Activated CD8-positive, alpha-beta memory T cell treated with anti-CD3 and anti-CD28 coated beads for 1 hour (primary cell): Measurements from ENCODE around the gene GNB3.
"Not testable (repeated sequence)": the region's sequence is repeated elsewhere in the genome, so short reads cannot be mapped to it uniquely, and the experiment has no call there.

Experiments used
- DNase-seq, 2 donors: peaks; one replicate each; pipeline ENCODE4 v3.0.0-alpha.2; 2020; ENCODE audit warnings: low read depth in 1 of 2; ENCODE audit errors: extremely low read depth in 1 of 2

GNB3 gene

GRCh38 chr12:6858799-6859198, 18.1 kb downstream of the GNB3 start:
- DNase-seq: no peak

DNA sequence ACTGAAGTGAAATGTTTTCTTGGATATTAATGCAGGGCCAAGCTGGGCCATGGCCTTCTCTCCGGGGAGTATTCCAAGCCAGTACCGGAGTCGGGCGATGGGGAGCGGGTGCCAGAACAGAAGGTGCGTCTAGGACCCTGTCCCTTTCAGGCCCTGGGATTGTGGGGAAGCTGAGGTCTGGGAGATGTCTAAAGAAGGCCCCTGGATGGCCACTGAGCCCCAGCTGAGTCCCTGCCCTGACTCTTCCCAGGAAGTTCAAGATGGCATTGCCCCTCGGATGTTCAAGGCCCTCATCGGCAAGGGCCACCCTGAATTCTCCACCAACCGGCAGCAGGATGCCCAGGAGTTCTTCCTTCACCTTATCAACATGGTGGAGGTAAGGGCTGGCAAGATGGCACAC, 19.4 kb downstream of the GNB3 start:
- DNase-seq: no peak

DNA sequence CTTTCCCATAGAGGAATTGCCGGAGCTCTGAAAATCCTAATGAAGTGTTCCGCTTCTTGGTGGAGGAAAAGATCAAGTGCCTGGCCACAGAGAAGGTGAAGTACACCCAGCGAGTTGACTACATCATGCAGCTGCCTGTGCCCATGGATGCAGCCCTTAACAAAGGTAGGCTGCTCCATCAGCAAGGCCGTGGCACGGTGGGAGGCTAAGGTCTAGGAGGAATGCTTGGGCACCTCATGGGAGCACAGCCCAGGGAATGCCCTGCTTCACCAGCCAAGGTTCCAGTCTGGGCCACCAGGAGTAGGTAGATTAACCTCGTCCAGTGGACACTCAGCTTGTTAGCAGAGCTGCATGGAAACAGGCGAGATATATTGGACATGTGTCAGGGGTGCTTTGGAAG, 20.2 kb downstream of the GNB3 start:
- DNase-seq: no peak

GRCh38 chr12:6861391-6861790, 20.7 kb downstream of the GNB3 start:
- DNase-seq: no peak

DNA sequence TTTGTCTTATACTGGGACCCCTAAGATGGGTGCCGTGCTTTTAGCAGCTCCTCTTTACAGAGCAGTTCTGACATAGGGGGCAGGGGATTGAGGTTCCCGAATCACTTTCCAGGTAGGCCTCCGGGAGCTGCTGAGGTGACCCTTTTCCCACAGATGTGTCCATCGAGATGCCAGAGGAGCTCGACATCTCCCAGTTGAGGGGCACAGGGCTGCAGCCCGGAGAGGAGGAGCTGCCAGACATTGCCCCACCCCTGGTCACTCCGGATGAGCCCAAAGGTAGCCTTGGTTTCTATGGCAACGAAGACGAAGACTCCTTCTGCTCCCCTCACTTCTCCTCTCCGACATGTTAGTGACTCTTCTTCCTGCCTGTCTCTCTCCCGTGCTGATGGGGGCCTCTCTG, 22.3 kb downstream of the GNB3 start:
- no peak for DNase-seq

DNA sequence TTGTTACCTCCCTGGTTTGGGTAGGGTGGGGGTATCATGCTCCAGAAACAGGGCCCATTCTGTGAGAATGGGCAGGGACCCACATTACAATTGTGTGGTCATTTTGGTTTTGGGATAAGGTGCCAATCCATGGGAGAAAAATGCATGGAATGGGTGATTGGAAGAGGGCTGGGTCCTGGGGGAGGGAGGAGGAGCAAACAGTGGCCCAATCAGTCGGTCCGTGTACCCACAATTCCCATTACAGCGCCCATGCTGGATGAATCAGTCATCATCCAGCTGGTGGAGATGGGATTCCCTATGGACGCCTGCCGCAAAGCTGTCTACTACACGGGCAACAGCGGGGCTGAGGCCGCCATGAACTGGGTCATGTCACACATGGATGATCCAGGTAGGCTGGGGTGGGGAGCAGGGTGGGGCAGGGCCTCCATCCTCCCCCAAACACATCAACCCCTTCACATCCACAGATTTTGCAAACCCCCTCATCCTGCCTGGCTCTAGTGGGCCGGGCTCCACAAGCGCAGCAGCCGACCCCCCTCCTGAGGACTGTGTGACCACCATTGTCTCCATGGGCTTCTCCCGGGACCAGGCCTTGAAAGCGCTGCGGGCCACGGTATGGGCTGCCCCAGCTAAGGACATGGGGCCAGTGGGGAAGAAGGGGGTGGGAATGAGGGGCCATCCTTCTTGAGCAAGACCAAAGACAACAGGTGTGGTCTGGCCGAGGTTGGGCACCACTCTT, 23.0 kb downstream of the GNB3 start:
- no peak for DNase-seq

GRCh38 chr12:6865307-6865706, 24.6 kb downstream of the GNB3 start:
- not testable (repeated sequence) for DNase-seq

DNA sequence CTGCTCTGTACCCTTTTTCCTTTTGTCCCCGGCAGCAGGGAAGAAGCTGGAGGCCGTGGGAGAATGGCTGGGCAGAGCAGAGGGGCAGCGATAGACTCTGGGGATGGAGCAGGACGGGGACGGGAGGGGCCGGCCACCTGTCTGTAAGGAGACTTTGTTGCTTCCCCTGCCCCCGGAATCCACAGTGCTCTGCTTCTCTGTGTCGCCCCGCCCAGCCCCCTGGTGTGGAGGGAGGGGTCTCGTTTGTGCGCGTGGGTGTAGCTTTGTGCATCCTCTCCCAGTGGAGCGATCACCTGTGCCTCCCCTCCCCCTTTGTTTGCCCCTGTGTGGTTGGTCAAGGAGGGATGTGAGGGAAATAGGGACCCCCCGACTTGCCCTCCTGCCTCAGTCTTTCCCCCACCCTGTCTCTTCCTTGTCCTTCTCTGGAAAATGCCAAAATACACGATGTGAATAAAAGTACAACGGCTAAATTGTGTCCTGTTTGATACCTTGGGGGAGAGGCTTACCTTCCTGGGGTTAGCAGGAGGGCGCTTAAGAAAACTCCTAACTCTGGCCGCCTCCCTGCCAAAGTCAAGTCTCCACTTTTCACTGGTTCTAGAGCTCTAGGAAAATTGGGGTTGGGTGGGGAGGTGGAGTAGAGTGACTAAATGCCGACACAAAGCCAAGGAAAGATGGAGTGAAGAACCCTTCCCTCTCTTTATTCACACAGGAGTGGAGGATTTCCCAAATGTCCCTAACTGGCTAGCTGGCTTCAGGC, 25.6 kb downstream of the GNB3 start:
- DNase-seq: no peak

GRCh38 chr12:6866920-6867412, 26.2 kb downstream of the GNB3 start:
- no peak for DNase-seq

DNA sequence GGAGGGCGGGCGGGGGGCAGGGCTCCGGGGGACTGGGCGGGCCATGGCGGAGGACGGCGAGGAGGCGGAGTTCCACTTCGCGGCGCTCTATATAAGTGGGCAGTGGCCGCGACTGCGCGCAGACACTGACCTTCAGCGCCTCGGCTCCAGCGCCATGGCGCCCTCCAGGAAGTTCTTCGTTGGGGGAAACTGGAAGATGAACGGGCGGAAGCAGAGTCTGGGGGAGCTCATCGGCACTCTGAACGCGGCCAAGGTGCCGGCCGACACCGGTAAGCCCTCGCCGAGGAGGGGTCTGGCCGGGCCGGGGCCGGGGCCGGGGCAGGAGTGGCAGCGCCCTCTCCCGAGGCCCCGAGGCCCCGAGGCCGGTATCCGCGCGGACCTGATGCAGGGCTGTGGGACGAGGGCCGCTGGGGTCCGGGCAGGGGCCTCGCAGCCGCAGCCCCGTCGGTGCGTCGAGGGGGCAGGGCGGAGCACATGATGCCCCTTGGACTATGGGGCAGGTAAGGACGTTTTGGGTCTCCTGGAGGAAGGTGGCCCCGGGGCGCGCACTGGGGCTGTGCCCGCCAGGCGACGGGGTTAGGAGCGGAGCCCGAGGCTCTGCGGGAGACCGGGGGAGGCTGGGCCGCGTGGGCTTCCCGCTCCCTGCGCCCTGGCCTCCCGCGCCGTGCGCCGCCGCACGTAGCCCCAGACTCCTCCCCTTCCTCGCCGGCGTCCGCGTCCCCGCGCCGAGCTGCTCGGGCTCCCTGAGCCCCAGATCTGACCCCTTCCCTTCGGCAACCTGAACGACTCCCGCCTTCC, 26.9 kb downstream of the GNB3 start, which contains the start of gene TPI1:
TSS of gene TPI1 (plus strand) at position 119 of the 798 bp plus-strand sequence. CDS start at position 155, 36 bp downstream.
- peak in 1 of 2 donors; percentile 67 for DNase-seq

GRCh38 chr12:6868211-6869048, 27.7 kb downstream of the GNB3 start:
- no peak for DNase-seq

DNA sequence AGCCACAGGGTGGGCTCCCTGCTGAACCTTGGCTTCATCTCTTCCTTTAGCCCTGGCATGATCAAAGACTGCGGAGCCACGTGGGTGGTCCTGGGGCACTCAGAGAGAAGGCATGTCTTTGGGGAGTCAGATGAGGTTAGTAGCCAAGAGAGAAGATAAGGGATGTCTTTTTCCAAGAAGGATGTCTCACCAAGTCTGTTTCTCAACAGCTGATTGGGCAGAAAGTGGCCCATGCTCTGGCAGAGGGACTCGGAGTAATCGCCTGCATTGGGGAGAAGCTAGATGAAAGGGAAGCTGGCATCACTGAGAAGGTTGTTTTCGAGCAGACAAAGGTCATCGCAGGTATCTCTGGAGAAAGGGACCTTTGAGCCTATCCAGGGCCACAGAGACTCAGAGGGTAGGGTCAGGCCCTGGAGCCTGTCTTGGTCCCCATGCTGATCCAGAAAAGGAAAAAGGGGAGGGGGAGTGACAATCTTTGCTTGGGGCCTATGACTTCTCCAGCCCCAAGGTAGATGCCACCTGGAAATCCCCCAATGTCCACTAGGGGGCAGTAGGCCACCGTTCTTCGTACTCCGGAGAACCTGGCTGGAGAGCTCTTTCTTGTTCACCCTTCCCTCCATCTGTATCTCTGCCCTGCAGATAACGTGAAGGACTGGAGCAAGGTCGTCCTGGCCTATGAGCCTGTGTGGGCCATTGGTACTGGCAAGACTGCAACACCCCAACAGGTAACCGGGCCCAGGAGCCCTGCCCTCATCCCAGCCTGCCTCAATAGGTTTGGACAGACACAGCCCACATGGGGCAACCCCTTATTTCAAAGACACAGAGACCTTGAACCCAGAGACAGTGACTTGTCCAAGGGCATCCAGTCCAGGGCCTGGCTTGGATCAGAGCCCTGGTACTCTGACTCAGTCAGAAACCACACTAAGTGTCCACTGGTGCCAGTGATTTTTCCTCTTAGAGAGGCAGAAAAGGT, 28.6 kb downstream of the GNB3 start:
- peak; percentile 65 to 80 for DNase-seq

DNA sequence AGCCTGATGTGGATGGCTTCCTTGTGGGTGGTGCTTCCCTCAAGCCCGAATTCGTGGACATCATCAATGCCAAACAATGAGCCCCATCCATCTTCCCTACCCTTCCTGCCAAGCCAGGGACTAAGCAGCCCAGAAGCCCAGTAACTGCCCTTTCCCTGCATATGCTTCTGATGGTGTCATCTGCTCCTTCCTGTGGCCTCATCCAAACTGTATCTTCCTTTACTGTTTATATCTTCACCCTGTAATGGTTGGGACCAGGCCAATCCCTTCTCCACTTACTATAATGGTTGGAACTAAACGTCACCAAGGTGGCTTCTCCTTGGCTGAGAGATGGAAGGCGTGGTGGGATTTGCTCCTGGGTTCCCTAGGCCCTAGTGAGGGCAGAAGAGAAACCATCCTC, 29.6 kb downstream of the GNB3 start:
- DNase-seq: not testable (repeated sequence)

GRCh38 chr12:6871052-6871957, 30.6 kb downstream of the GNB3 start:
- no peak for DNase-seq

DNA sequence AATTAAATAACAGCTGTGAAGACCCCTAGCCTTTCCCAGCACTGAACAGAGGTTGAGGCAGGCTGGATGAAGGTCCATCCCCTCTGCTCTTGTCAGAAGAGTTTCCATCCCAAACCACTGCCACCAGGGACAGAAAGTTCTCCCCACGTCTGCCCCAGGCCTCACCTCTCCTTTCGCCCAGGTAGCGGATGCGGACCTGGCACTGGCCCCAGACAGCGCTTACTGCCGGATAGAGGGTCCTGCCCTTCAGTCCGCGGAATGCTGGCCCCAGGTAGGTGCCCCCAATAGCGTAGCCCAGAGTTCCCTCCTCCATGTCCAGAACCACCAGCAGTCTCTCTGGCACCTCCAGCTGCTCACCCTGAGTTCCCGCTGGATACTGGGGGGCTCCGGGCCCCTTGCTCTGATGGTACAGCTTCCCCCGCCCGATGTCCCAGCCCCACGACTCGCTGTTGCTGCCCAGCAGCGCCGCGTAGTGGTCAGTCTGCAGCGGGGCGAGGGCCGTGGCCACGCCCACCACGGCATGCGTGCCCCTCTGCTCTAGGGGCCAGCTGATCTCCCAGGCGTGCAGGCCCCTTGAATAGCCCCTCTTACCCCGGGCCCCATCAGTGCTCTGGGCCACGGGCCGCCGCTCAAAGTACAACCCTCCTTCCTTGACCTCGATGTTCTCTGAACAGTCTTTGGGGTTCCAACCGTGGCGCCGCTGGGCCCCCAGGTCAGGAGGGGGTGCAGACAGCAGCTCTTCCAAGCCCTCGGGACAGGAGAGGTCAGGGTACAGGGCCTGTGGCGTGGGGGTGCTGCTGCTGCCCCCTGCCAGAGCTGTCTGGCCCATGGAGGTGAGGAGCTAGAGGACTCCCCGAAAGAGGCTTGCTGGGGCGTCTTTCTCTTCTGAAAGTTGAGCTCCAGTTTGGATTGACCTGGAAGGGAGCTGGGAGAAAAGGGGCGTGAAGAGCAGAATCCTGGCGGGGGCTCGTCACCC, 31.6 kb downstream of the GNB3 start:
- DNase-seq: peak in 1 of 2 donors; percentile 75

GRCh38 chr12:6873094-6874014, 32.6 kb downstream of the GNB3 start, which contains the start of gene SPSB2:
Gene SPSB2, minus strand, starts transcription at chr12:6873303. Its CDS starts 402 bp downstream, at chr12:6872901.
- DNase-seq: peak; percentile 93 to 100
